ENCODE data around the gene ZNF646. TPM values are rescaled to one million over a fixed set of nuclear protein-coding genes. Genes with fewer than 3 reads are reported as not detected.
"Not testable (repeated sequence)": the region's sequence is repeated elsewhere in the genome, so short reads cannot be mapped to it uniquely, and the experiment has no call there.

ZNF646 gene
- total and polyA plus RNA-seq, 5 donors from 2014 or later = 2.2 to 23.4 (median 4.6) TPM

- DNase-seq = peak; percentile 80 to 94 (median 86)
- H3K27me3 Mint-ChIP-seq = peaks cover 7% of the 10 kb centered on the region
These were observed 20.4 kb downstream of the ZNF646 start, which contains the start of gene VKORC1 for GRCh38 chr16:31094424-31095120. Gene VKORC1 (minus strand): TSS chr16:31094797. CDS start chr16:31094729, 68 bp downstream.

GRCh38 chr16:31099860-31100638 is 25.8 kb downstream of the ZNF646 start:
- DNase-seq (no peak), ATAC-seq (ENCODE audit: low read depth in 2 of 2) (no peak)
- no peaks in the 10 kb centered on the region for H3K27me3 ChIP-seq (ENCODE audit: control insufficient read depth, insufficient read depth, low read length)
- H3K4me3 Mint-ChIP-seq = peak overlapping the region in 1 of 4 donors; percentile 34
- H3K9me3 ChIP-seq (ENCODE audit: control insufficient read depth in 2 of 2, low read length in 2 of 2) = no peaks in the 10 kb centered on the region
- H3K27me3 Mint-ChIP-seq = peaks cover 7% of the 10 kb centered on the region
- H3K27ac Mint-ChIP-seq = no peak overlapping the region
- peaks cover 5 to 11% (median 7%) of the 10 kb centered on the region in 4 donors for H3K4me1 Mint-ChIP-seq
- no peaks in the 10 kb centered on the region for H3K36me3 ChIP-seq (ENCODE audit: control insufficient read depth, insufficient read depth, low read length)
- no peaks in the 10 kb centered on the region for H3K4me1 ChIP-seq (ENCODE audit: control insufficient read depth, insufficient read depth, low read length, poor library complexity, severe bottlenecking)
- H3K9me3 Mint-ChIP-seq = no peaks in the 10 kb centered on the region
- H3K4me3 ChIP-seq (ENCODE audit: low read depth, low read length) = no peak overlapping the region
- H3K36me3 Mint-ChIP-seq = no peaks in the 10 kb centered on the region
- no peak overlapping the region for H3K27ac ChIP-seq (ENCODE audit: insufficient read depth, low read length, poor library complexity, severe bottlenecking)

More at GRCh38 chr16:31094424-31095120, 20.4 kb downstream of the ZNF646 start, which contains the start of gene VKORC1:
- Histone ChIP-seq H3K4me3 (ENCODE audit: low read depth, low read length) (peak within 1 kb of the TSS; percentile 70), H3K9me3 (ENCODE audit: control insufficient read depth in 2 of 2, low read length in 2 of 2) (no peaks in the 10 kb centered on the region), H3K36me3 (ENCODE audit: control insufficient read depth, insufficient read depth, low read length) (peaks cover 10% of the 10 kb centered on the region), H3K27ac (ENCODE audit: insufficient read depth, low read length, poor library complexity, severe bottlenecking) (peak within 1 kb of the TSS; percentile 83), H3K4me1 (ENCODE audit: control insufficient read depth, insufficient read depth, low read length, poor library complexity, severe bottlenecking) (peaks cover 14% of the 10 kb centered on the region), H3K27me3 (ENCODE audit: control insufficient read depth, insufficient read depth, low read length) (no peaks in the 10 kb centered on the region)
- Mint-ChIP-seq H3K9me3 (peaks cover 0 to 2% (median 0%) of the 10 kb centered on the region in 7 donors), H3K4me1 (peaks cover 10 to 36% (median 20%) of the 10 kb centered on the region in 4 donors), H3K4me3 (peak within 1 kb of the TSS; percentile 94 to 99 (median 96)), H3K27ac (peak within 1 kb of the TSS; percentile 69 to 95 (median 84)), H3K36me3 (no peaks in the 10 kb centered on the region)
- peak; percentile 89 for ATAC-seq (ENCODE audit: low read depth in 2 of 2)

- H3K4me3 Mint-ChIP-seq; H3K4me1 Mint-ChIP-seq; H3K27me3 Mint-ChIP-seq; H3K27me3 ChIP-seq (ENCODE audit: control insufficient read depth, insufficient read depth, low read length); H3K9me3 ChIP-seq (ENCODE audit: control insufficient read depth in 2 of 2, low read length in 2 of 2); ATAC-seq (ENCODE audit: low read depth in 2 of 2); H3K9me3 Mint-ChIP-seq; H3K36me3 Mint-ChIP-seq; DNase-seq; H3K4me3 ChIP-seq (ENCODE audit: low read depth, low read length); H3K27ac ChIP-seq (ENCODE audit: insufficient read depth, low read length, poor library complexity, severe bottlenecking); H3K27ac Mint-ChIP-seq; H3K4me1 ChIP-seq (ENCODE audit: control insufficient read depth, insufficient read depth, low read length, poor library complexity, severe bottlenecking); H3K36me3 ChIP-seq (ENCODE audit: control insufficient read depth, insufficient read depth, low read length): not testable (repeated sequence)
These were observed 26.8 kb downstream of the ZNF646 start for GRCh38 chr16:31100876-31101641.

- peaks cover 5% of the 10 kb centered on the region for H3K36me3 ChIP-seq (ENCODE audit: control insufficient read depth, insufficient read depth, low read length)
- H3K36me3 Mint-ChIP-seq = peaks cover 5% of the 10 kb centered on the region
- no peak overlapping the region for H3K27ac ChIP-seq (ENCODE audit: insufficient read depth, low read length, poor library complexity, severe bottlenecking)
- peaks cover 0 to 1% (median 0%) of the 10 kb centered on the region in 7 donors for H3K9me3 Mint-ChIP-seq
- H3K9me3 ChIP-seq (ENCODE audit: control insufficient read depth in 2 of 2, low read length in 2 of 2) = no peaks in the 10 kb centered on the region
- DNase-seq (peak; percentile 69 to 71 (median 69)), ATAC-seq (ENCODE audit: low read depth in 2 of 2) (peak; percentile 71 to 81)
- no peaks in the 10 kb centered on the region for H3K27me3 ChIP-seq (ENCODE audit: control insufficient read depth, insufficient read depth, low read length)
- peaks cover 18% of the 10 kb centered on the region for H3K4me1 ChIP-seq (ENCODE audit: control insufficient read depth, insufficient read depth, low read length, poor library complexity, severe bottlenecking)
- peak overlapping the region in 2 of 4 donors; percentile 11 to 58 for H3K4me3 Mint-ChIP-seq
- H3K4me1 Mint-ChIP-seq = peaks cover 8 to 24% (median 10%) of the 10 kb centered on the region in 4 donors
- H3K27me3 Mint-ChIP-seq = no peaks in the 10 kb centered on the region
- H3K4me3 ChIP-seq (ENCODE audit: low read depth, low read length) = no peak overlapping the region
- peak overlapping the region in 2 of 3 donors; percentile 36 to 43 for H3K27ac Mint-ChIP-seq
These were observed 31.5 kb downstream of the ZNF646 start for GRCh38 chr16:31105677-31106213.

- peaks cover 0 to 1% (median 0%) of the 10 kb centered on the region in 7 donors for H3K9me3 Mint-ChIP-seq
- no peaks in the 10 kb centered on the region for H3K27me3 Mint-ChIP-seq
- peaks cover 18% of the 10 kb centered on the region for H3K4me1 ChIP-seq (ENCODE audit: control insufficient read depth, insufficient read depth, low read length, poor library complexity, severe bottlenecking)
- H3K4me3 ChIP-seq (ENCODE audit: low read depth, low read length) = no peak overlapping the region
- ATAC-seq (ENCODE audit: low read depth in 2 of 2) (no peak), DNase-seq (no peak)
- H3K27ac ChIP-seq (ENCODE audit: insufficient read depth, low read length, poor library complexity, severe bottlenecking) = no peak overlapping the region
- H3K36me3 ChIP-seq (ENCODE audit: control insufficient read depth, insufficient read depth, low read length) = peaks cover 9% of the 10 kb centered on the region
- H3K27ac Mint-ChIP-seq = peak overlapping the region in 1 of 3 donors; percentile 82
- H3K4me1 Mint-ChIP-seq = peaks cover 8 to 24% (median 11%) of the 10 kb centered on the region in 4 donors
- no peaks in the 10 kb centered on the region for H3K9me3 ChIP-seq (ENCODE audit: control insufficient read depth in 2 of 2, low read length in 2 of 2)
- no peaks in the 10 kb centered on the region for H3K27me3 ChIP-seq (ENCODE audit: control insufficient read depth, insufficient read depth, low read length)
- peak overlapping the region; percentile 82 to 96 (median 89) for H3K4me3 Mint-ChIP-seq
- peaks cover 5% of the 10 kb centered on the region for H3K36me3 Mint-ChIP-seq
These were observed 32.6 kb downstream of the ZNF646 start for GRCh38 chr16:31106509-31107464.

GRCh38 chr16:31107465-31107867 is 33.2 kb downstream of the ZNF646 start:
- Mint-ChIP-seq H3K4me1 (peaks cover 8 to 25% (median 11%) of the 10 kb centered on the region in 4 donors), H3K4me3 (peak overlapping the region; percentile 82 to 96 (median 89)), H3K27ac (peak overlapping the region in 2 of 3 donors; percentile 82 to 87), H3K9me3 (peaks cover 0 to 1% (median 0%) of the 10 kb centered on the region in 7 donors), H3K36me3 (peaks cover 5% of the 10 kb centered on the region), H3K27me3 (no peaks in the 10 kb centered on the region)
- Histone ChIP-seq H3K27ac (ENCODE audit: insufficient read depth, low read length, poor library complexity, severe bottlenecking) (no peak overlapping the region), H3K4me3 (ENCODE audit: low read depth, low read length) (peak overlapping the region; percentile 69), H3K36me3 (ENCODE audit: control insufficient read depth, insufficient read depth, low read length) (peaks cover 9% of the 10 kb centered on the region), H3K27me3 (ENCODE audit: control insufficient read depth, insufficient read depth, low read length) (no peaks in the 10 kb centered on the region), H3K4me1 (ENCODE audit: control insufficient read depth, insufficient read depth, low read length, poor library complexity, severe bottlenecking) (peaks cover 18% of the 10 kb centered on the region), H3K9me3 (ENCODE audit: control insufficient read depth in 2 of 2, low read length in 2 of 2) (no peaks in the 10 kb centered on the region)
- no peak for ATAC-seq (ENCODE audit: low read depth in 2 of 2)
- peak in 1 of 3 donors; percentile 30 for DNase-seq

Measured in CD4-positive, CD25-positive, alpha-beta regulatory T cell (primary cell).